DOHH2 (cell line): ENCODE data around the gene FARP2.

Experiments used
- H3F3A ChIP-seq: fragments of 200-600 bp; sonication (generic), shearing (Covaris generic); 2 replicates; pipeline ENCODE4 v1.6.0; 2016; ENCODE audit warnings: antibody characterized with exemption, mild to moderate bottlenecking; ENCODE audit not compliant: control insufficient read depth, insufficient read depth
- H3K27ac ChIP-seq: fragments of 200-600 bp; sonication (generic); 2 replicates; pipeline ENCODE4 v1.5.1; 2014; ENCODE audit warnings: low read depth, mild to moderate bottlenecking, low read length, moderate library complexity
- H3K27me3 ChIP-seq: fragments of 200-600 bp; sonication (generic); 2 replicates; pipeline ENCODE4 v1.6.1; 2014; ENCODE audit warnings: mild to moderate bottlenecking, low read length, mixed read lengths; ENCODE audit not compliant: control insufficient read depth
- H3K36me3 ChIP-seq: fragments of 200-600 bp; sonication (generic); 2 replicates; pipeline ENCODE4 v1.6.1; 2014; ENCODE audit warnings: mild to moderate bottlenecking, low read length, moderate library complexity, mixed read lengths; ENCODE audit not compliant: control insufficient read depth
- H3K4me1 ChIP-seq: fragments of 200-600 bp; sonication (generic); 2 replicates; pipeline ENCODE4 v1.6.1; 2014; ENCODE audit warnings: mild to moderate bottlenecking, low read length, mixed read lengths; ENCODE audit not compliant: control insufficient read depth
- H3K4me2 ChIP-seq: fragments of 200-600 bp; sonication (generic); 2 replicates; pipeline ENCODE4 v1.6.0; 2014; ENCODE audit warnings: mild to moderate bottlenecking, low read length, moderate library complexity
- H3K4me3 ChIP-seq: fragments of 200-600 bp; sonication (generic); 2 replicates; pipeline ENCODE4 v1.5.1; 2014; ENCODE audit warnings: mild to moderate bottlenecking, low read length, mixed read lengths
- H3K79me2 ChIP-seq: fragments of 200-600 bp; sonication (generic); 2 replicates; pipeline ENCODE4 v1.6.1; 2014; ENCODE audit warnings: mild to moderate bottlenecking, low read length, mixed read lengths; ENCODE audit not compliant: control insufficient read depth
- H3K9me2 ChIP-seq: fragments of 200-600 bp; sonication (generic); replicated peaks from 2 replicates; pipeline ENCODE4 v1.6.1; 2014; ENCODE audit warnings: mild to moderate bottlenecking, low read length, mixed read lengths; ENCODE audit not compliant: control insufficient read depth
- H3K9me3 ChIP-seq: fragments of 200-600 bp; sonication (generic); 2 replicates; pipeline ENCODE4 v1.6.1; 2014; ENCODE audit warnings: antibody characterized with exemption, low read length, mixed read lengths; ENCODE audit not compliant: control insufficient read depth, insufficient read depth
- H4K20me1 ChIP-seq: fragments of 200-600 bp; sonication (generic); 2 replicates; pipeline ENCODE4 v1.6.0; 2014; ENCODE audit warnings: low read depth, mild to moderate bottlenecking, antibody characterized with exemption, low read length, moderate library complexity; ENCODE audit not compliant: control insufficient read depth, insufficient read depth
- EZH2phosphoT487 ChIP-seq: fragments of 200-600 bp; sonication (generic); IDR thresholded peaks from 2 replicates; pipeline ENCODE4 v1.6.1; 2017; ENCODE audit warnings: borderline replicate concordance, mild to moderate bottlenecking, antibody characterized with exemption, low read length, moderate library complexity, mixed read lengths
- TF ChIP-seq, protein P1 (sequence below): fragments of 200-600 bp; sonication (generic); IDR thresholded peaks from one replicate; pipeline ENCODE4 v1.5.1; 2014; ENCODE audit warnings: antibody characterized with exemption, mild to moderate bottlenecking, low read depth, low read length; ENCODE audit not compliant: poor library complexity, severe bottlenecking

The FARP2 gene

GRCh38 chr2:241458687-241459086 is 102.6 kb downstream of the FARP2 start:
- Histone ChIP-seq H4K20me1 (no peaks in the 10 kb centered on the region), H3K79me2 (no peaks in the 10 kb centered on the region), H3F3A (0 out of 2 replicates have a peak, but pooled peaks cover 5% of the 10 kb centered on the region), H3K27me3 (no peaks in the 10 kb centered on the region), H3K4me1 (no peaks in the 10 kb centered on the region), H3K4me3 (no peak overlapping the region), H3K9me3 (no peaks in the 10 kb centered on the region), H3K4me2 (no peak overlapping the region), H3K9me2 (no peaks in the 10 kb centered on the region), H3K27ac (no peak overlapping the region), H3K36me3 (no peaks in the 10 kb centered on the region)
- TF ChIP-seq, protein P1, sequence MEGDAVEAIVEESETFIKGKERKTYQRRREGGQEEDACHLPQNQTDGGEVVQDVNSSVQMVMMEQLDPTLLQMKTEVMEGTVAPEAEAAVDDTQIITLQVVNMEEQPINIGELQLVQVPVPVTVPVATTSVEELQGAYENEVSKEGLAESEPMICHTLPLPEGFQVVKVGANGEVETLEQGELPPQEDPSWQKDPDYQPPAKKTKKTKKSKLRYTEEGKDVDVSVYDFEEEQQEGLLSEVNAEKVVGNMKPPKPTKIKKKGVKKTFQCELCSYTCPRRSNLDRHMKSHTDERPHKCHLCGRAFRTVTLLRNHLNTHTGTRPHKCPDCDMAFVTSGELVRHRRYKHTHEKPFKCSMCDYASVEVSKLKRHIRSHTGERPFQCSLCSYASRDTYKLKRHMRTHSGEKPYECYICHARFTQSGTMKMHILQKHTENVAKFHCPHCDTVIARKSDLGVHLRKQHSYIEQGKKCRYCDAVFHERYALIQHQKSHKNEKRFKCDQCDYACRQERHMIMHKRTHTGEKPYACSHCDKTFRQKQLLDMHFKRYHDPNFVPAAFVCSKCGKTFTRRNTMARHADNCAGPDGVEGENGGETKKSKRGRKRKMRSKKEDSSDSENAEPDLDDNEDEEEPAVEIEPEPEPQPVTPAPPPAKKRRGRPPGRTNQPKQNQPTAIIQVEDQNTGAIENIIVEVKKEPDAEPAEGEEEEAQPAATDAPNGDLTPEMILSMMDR, result no peak
- TF ChIP-seq EZH2phosphoT487, result no peak

- Histone ChIP-seq H4K20me1 (no peaks in the 10 kb centered on the region), H3K79me2 (no peaks in the 10 kb centered on the region), H3K4me1 (no peaks in the 10 kb centered on the region), H3K36me3 (no peaks in the 10 kb centered on the region), H3K27ac (no peak overlapping the region), H3K9me3 (no peaks in the 10 kb centered on the region), H3F3A (0 out of 2 replicates have a peak, but pooled peaks cover 2% of the 10 kb centered on the region), H3K9me2 (no peaks in the 10 kb centered on the region), H3K4me3 (no peak overlapping the region), H3K4me2 (no peak overlapping the region), H3K27me3 (no peaks in the 10 kb centered on the region)
- TF ChIP-seq EZH2phosphoT487, result no peak
- TF ChIP-seq, protein P1, result no peak
Measured at GRCh38 chr2:241459520-241459919, 103.4 kb downstream of the FARP2 start.

GRCh38 chr2:241460631-241461030 is 104.5 kb downstream of the FARP2 start:
- H3K4me2 ChIP-seq, result no peak overlapping the region
- H3K27me3 ChIP-seq, result no peaks in the 10 kb centered on the region
- TF ChIP-seq EZH2phosphoT487, result no peak
- TF ChIP-seq, protein P1, result no peak
- H4K20me1 ChIP-seq, result no peaks in the 10 kb centered on the region
- no peaks in the 10 kb centered on the region for H3K9me3 ChIP-seq
- no peak overlapping the region for H3K27ac ChIP-seq
- H3F3A ChIP-seq, result no peaks in the 10 kb centered on the region
- no peaks in the 10 kb centered on the region for H3K36me3 ChIP-seq
- H3K4me1 ChIP-seq, result no peaks in the 10 kb centered on the region
- H3K79me2 ChIP-seq, result no peaks in the 10 kb centered on the region
- no peak overlapping the region for H3K4me3 ChIP-seq
- no peaks in the 10 kb centered on the region for H3K9me2 ChIP-seq
